ENCODE measurements around the gene PCDH1. TPM values are rescaled to one million over a fixed set of nuclear protein-coding genes. Genes with fewer than 3 reads are reported as not detected.

The PCDH1 gene
- total and polyA plus RNA-seq, 2 of the 8 experiments (the other 6 are each of a cell fraction or from before 2014, with no cell fraction given) = 101 to 102 TPM

- TF ChIP-seq RAD21 (IDR thresholded peaks at IDR 0.05 in 1 of 2, conservative IDR thresholded peaks at IDR 0.05 in 1 of 2; ENCODE audit: low read depth in 2 of 2, low read length in 2 of 2) (peak; percentile 36 to 45; a peak in 3 of 4 replicates), GABPA (IDR thresholded peaks at IDR 0.05; ENCODE audit: borderline replicate concordance, insufficient read depth, low read length) (0 out of 2 replicates have a peak, but pooled peaks have one; percentile 42), CREB1 (IDR thresholded peaks at IDR 0.05) (0 out of 2 replicates have a peak, but pooled peaks have one; percentile 26), KDM4A (IDR thresholded peaks at IDR 0.05; ENCODE audit: low read depth, low read length, severe bottlenecking) (peak; percentile 89), POLR2A (IDR thresholded peaks at IDR 0.05; ENCODE audit: control extremely low read depth in 1 of 2, low read depth in 2 of 2, low read length in 2 of 2) (peak in 1 of 2 experiments; percentile 50; a peak in 1 of 3 replicates), E2F6 (IDR thresholded peaks at IDR 0.05) (peak; percentile 81), EP300 (IDR thresholded peaks at IDR 0.05; ENCODE audit: borderline replicate concordance in 1 of 2, low read depth in 2 of 2, low read length in 2 of 2) (0 out of 3 replicates have a peak, but pooled peaks of 1 of the 2 experiments have one; percentile 21), USF2 (IDR thresholded peaks at IDR 0.05; ENCODE audit: low read length) (peak; percentile 77)
- TF ChIP-seq, protein P1, sequence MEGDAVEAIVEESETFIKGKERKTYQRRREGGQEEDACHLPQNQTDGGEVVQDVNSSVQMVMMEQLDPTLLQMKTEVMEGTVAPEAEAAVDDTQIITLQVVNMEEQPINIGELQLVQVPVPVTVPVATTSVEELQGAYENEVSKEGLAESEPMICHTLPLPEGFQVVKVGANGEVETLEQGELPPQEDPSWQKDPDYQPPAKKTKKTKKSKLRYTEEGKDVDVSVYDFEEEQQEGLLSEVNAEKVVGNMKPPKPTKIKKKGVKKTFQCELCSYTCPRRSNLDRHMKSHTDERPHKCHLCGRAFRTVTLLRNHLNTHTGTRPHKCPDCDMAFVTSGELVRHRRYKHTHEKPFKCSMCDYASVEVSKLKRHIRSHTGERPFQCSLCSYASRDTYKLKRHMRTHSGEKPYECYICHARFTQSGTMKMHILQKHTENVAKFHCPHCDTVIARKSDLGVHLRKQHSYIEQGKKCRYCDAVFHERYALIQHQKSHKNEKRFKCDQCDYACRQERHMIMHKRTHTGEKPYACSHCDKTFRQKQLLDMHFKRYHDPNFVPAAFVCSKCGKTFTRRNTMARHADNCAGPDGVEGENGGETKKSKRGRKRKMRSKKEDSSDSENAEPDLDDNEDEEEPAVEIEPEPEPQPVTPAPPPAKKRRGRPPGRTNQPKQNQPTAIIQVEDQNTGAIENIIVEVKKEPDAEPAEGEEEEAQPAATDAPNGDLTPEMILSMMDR (IDR thresholded peaks at IDR 0.05; ENCODE audit: control extremely low read depth in 1 of 3, insufficient read depth in 1 of 3, low read depth in 1 of 3, low read length in 3 of 3) = peak in 2 of 3 experiments; percentile 12 to 13; a peak in 3 of 4 replicates
Measured at GRCh38 chr5:141914199-141914743, 36.1 kb upstream of the PCDH1 start (continued).

Measured in H1 (cell line).